Naive thymus-derived CD4-positive, alpha-beta T cell (primary cell): ENCODE measurements around the gene PRKACB. TPM values are rescaled to one million over a fixed set of nuclear protein-coding genes. Genes with fewer than 3 reads are reported as not detected.

Experiments
- ATAC-seq: fragments of 150-1000 bp; cut with Tn5 transposase; 2 replicates; pipeline ENCODE4 v1.10.0; 2021; ENCODE audit warnings: mild to moderate bottlenecking, moderate library complexity
- CTCF ChIA-PET: fragments of 350-600 bp; sonication (Branson Sonifier 250); formaldehyde crosslinking; loops from one replicate; lab custom pipeline; 2021; ENCODE audit warnings: antibody characterized with exemption; lab: Charles Lee
- POLR2A ChIA-PET: fragments of 350-600 bp; sonication (Branson Sonifier 250); formaldehyde crosslinking; loops from one replicate; lab custom pipeline; 2021; ENCODE audit warnings: antibody characterized with exemption, inconsistent platforms; lab: Charles Lee
- DNase-seq, 9 donors: peaks; one replicate each; pipeline versions ENCODE4 v3.0.0 to v3.0.0-alpha.2; 2020 to 2022; ENCODE audit warnings: mixed read lengths in 1 of 9
- H3K27ac ChIP-seq: one replicate; pipeline ENCODE4 v1.7.0; 2013; ENCODE audit warnings: mild to moderate bottlenecking, low read depth, low read length, moderate library complexity
- H3K27me3 ChIP-seq, 2 donors: one replicate each; pipeline ENCODE4 v1.7.0; 2013; ENCODE audit warnings: low read length in 2 of 2, mild to moderate bottlenecking in 2 of 2, moderate library complexity in 2 of 2; ENCODE audit not compliant: control insufficient read depth in 2 of 2, insufficient read depth in 2 of 2
- H3K36me3 ChIP-seq, 3 experiments: 1 replicate in 2 of 3; 2 replicates in 1 of 3; pipeline ENCODE4 v1.7.0; 2013; ENCODE audit warnings: low read length in 3 of 3, mild to moderate bottlenecking in 3 of 3, moderate library complexity in 1 of 3; ENCODE audit not compliant: insufficient read depth in 3 of 3, control insufficient read depth in 2 of 3
- H3K4me1 ChIP-seq, 2 donors: one replicate each; pipeline ENCODE4 v1.7.0; 2013; ENCODE audit warnings: low read length in 2 of 2, mild to moderate bottlenecking in 2 of 2, moderate library complexity in 1 of 2; ENCODE audit not compliant: control insufficient read depth in 2 of 2, insufficient read depth in 2 of 2
- H3K4me3 ChIP-seq: 2 replicates; pipeline ENCODE4 v1.7.0; 2013; ENCODE audit warnings: mild to moderate bottlenecking, low read length
- H3K9me3 ChIP-seq, 3 experiments: 1 replicate in 2 of 3; 2 replicates in 1 of 3; pipeline ENCODE4 v1.7.0; 2013; ENCODE audit warnings: low read length in 3 of 3; ENCODE audit not compliant: control insufficient read depth in 2 of 3
- H3K27ac Mint-ChIP-seq, 9 donors: one replicate each; pipeline ENCODE4 v1.8.0; 2020 to 2022; ENCODE audit warnings: mixed read lengths in 9 of 9, mild to moderate bottlenecking in 8 of 9, moderate library complexity in 5 of 9, inconsistent platforms in 2 of 9
- H3K27me3 Mint-ChIP-seq, 5 donors: one replicate each; pipeline ENCODE4 v1.8.0; 2021 to 2022; ENCODE audit warnings: mixed read lengths in 5 of 5, mild to moderate bottlenecking in 1 of 5
- H3K36me3 Mint-ChIP-seq, 5 donors: one replicate each; pipeline ENCODE4 v1.8.0; 2020 to 2022; ENCODE audit warnings: mixed read lengths in 5 of 5, mild to moderate bottlenecking in 3 of 5, inconsistent platforms in 1 of 5
- H3K4me1 Mint-ChIP-seq, 7 donors: one replicate each; pipeline ENCODE4 v1.8.0; 2020 to 2022; ENCODE audit warnings: mixed read lengths in 7 of 7, mild to moderate bottlenecking in 3 of 7, inconsistent platforms in 1 of 7
- H3K4me3 Mint-ChIP-seq, 10 donors: one replicate each; pipeline ENCODE4 v1.8.0; 2020 to 2022; ENCODE audit warnings: mild to moderate bottlenecking in 10 of 10, mixed read lengths in 10 of 10, moderate library complexity in 6 of 10, inconsistent platforms in 2 of 10
- H3K9me3 Mint-ChIP-seq, 11 donors: one replicate each; pipeline ENCODE4 v1.8.0; 2020 to 2022; ENCODE audit warnings: mixed read lengths in 11 of 11, mild to moderate bottlenecking in 4 of 11, inconsistent platforms in 1 of 11, moderate library complexity in 1 of 11
- intact Hi-C, 2 donors: fragments of 100-400 bp; cut with micrococcal nuclease; formaldehyde crosslinking; loops; one replicate each; pipeline ENCODE4 v1.15.1; 2023
- polyA plus RNA-seq, 2 donors: library from polyadenylated mRNA; unstranded; fragments of 300-500 nt; fragmentation: Illumina TruSeq; gene quantifications; one replicate each; pipeline ENCODE4 v1.2.3, GENCODE V29; 2021
- total RNA-seq, 6 experiments: library from RNA in 5 of 6; stranded (reverse) in 5 of 6; gene quantifications; 1 replicate in 5 of 6; 2 replicates in 1 of 6; pipeline ENCODE4 v1.2.3 and lab custom pipeline; 2021 to 2026

The PRKACB gene
- total and polyA plus RNA-seq, 7 experiments from 2014 or later: 71.1 to 176 (median 95.0) TPM

DNA sequence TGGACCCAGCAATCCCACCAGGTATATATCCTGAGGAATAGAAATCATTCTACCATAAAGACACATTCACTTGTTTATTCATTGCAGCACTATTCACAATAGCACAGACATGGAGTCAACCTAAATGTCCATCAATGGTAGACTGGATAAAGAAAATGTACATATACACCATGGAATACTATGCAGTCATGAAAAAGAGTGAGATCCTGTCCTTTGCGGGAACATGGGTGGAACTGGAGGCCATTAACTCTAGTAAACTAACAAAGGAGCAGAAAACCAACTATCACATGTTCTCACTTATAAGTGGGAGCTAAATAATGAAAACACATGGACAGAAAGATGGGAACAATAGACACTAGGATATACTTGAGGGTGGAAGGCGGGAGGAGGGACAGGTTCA is 36.1 kb upstream of the PRKACB start:
- ChIA-PET POLR2A (no interaction called here), CTCF (no interaction called here)
- Histone ChIP-seq H3K27me3 (no peaks in the 10 kb centered on the region), H3K4me1 (no peaks in the 10 kb centered on the region), H3K4me3 (no peak overlapping the region), H3K9me3 (no peaks in the 10 kb centered on the region), H3K36me3 (no peaks in the 10 kb centered on the region), H3K27ac (no peak overlapping the region)
- Mint-ChIP-seq H3K36me3 (peaks cover 0 to 13% (median 6%) of the 10 kb centered on the region in 5 donors), H3K4me1 (peaks cover 0 to 6% (median 0%) of the 10 kb centered on the region in 7 donors), H3K27ac (no peak overlapping the region), H3K27me3 (no peaks in the 10 kb centered on the region), H3K4me3 (no peak overlapping the region), H3K9me3 (peaks cover 0 to 17% (median 5%) of the 10 kb centered on the region in 11 donors)
- ATAC-seq (no peak), DNase-seq (no peak)
- intact Hi-C loops: no loop called here

DNA sequence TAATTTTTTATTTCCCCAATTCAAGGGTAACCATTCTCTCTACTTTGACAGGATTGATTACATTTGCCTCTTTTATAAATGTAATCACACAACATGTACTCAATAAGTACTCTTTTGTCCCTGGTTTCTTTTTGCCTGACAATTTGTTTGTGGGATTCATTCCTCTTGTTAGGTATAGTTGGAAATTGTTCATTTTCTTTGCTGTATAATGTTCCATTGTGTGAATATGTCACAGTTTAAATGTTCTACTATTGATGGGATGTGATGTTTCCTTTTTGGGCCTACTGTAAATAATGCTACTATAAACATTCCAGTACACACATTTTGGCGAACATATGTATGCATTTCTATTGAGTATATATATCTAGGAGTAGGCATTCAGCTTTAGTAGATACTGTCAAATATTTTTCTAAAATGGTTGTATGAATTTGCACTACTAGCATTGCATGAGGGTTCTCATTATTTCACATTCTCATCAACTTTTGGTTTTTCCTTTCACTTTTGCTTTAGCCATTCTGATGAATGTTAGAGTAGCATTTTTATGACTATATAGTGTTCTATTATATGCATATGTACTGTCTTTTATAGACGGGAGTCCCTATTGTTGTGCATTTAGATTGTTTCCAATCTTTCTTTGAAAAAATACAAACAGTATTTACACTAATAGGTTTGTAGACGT is 35.0 kb upstream of the PRKACB start:
- intact Hi-C loops: no loop called here
- no peaks in the 10 kb centered on the region for H3K9me3 ChIP-seq
- no peaks in the 10 kb centered on the region for H3K36me3 ChIP-seq
- ATAC-seq (no peak), DNase-seq (no peak)
- H3K27me3 Mint-ChIP-seq: no peaks in the 10 kb centered on the region
- no peak overlapping the region for H3K4me3 ChIP-seq
- H3K4me1 Mint-ChIP-seq: peaks cover 0 to 2% (median 0%) of the 10 kb centered on the region in 7 donors
- H3K4me1 ChIP-seq: no peaks in the 10 kb centered on the region
- H3K27ac ChIP-seq: no peak overlapping the region
- CTCF ChIA-PET: no interaction called here
- no peak overlapping the region for H3K27ac Mint-ChIP-seq
- H3K36me3 Mint-ChIP-seq: peaks cover 0 to 13% (median 6%) of the 10 kb centered on the region in 5 donors
- no peaks in the 10 kb centered on the region for H3K27me3 ChIP-seq
- peaks cover 0 to 17% (median 5%) of the 10 kb centered on the region in 11 donors for H3K9me3 Mint-ChIP-seq
- POLR2A ChIA-PET: no interaction called here
- H3K4me3 Mint-ChIP-seq: no peak overlapping the region

GRCh38 chr1:84110629-84111028 is 33.4 kb upstream of the PRKACB start:
- H3K27ac ChIP-seq: no peak overlapping the region
- no peak overlapping the region for H3K4me3 Mint-ChIP-seq
- H3K27ac Mint-ChIP-seq: no peak overlapping the region
- H3K4me3 ChIP-seq: no peak overlapping the region
- ChIA-PET CTCF (no interaction called here), POLR2A (no interaction called here)
- H3K9me3 Mint-ChIP-seq: peaks cover 0 to 17% (median 5%) of the 10 kb centered on the region in 11 donors
- intact Hi-C loops: no loop called here
- no peaks in the 10 kb centered on the region for H3K36me3 ChIP-seq
- H3K36me3 Mint-ChIP-seq: peaks cover 0 to 13% (median 6%) of the 10 kb centered on the region in 5 donors
- H3K27me3 ChIP-seq: no peaks in the 10 kb centered on the region
- no peaks in the 10 kb centered on the region for H3K27me3 Mint-ChIP-seq
- H3K9me3 ChIP-seq: no peaks in the 10 kb centered on the region
- H3K4me1 Mint-ChIP-seq: peaks cover 0 to 2% (median 0%) of the 10 kb centered on the region in 7 donors
- ATAC-seq (no peak), DNase-seq (no peak)
- no peaks in the 10 kb centered on the region for H3K4me1 ChIP-seq

DNA sequence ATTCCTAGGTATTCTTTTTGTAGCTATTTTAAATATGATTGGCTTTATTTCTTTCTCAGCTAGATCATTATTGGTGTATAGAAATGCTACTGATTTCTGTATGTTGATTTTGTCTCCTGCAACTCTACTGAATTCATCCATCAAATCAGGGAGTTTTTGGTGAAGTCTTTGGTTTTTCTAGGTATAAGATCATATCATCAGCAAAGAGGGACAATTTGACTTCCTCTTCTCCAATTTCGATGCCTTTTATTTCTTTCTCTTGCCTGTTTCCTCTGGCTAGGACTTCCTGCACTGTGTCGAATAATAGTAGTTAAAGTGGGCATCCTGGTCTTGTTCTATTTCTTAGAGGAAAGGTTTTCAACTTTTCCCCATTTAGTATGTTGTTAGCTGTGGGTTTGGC is 27.5 kb upstream of the PRKACB start:
- ATAC-seq (no peak), DNase-seq (no peak)
- no peaks in the 10 kb centered on the region for H3K36me3 Mint-ChIP-seq
- no peak overlapping the region for H3K27ac Mint-ChIP-seq
- Histone ChIP-seq H3K27ac (no peak overlapping the region), H3K9me3 (no peaks in the 10 kb centered on the region), H3K4me1 (no peaks in the 10 kb centered on the region), H3K27me3 (no peaks in the 10 kb centered on the region), H3K4me3 (no peak overlapping the region), H3K36me3 (no peaks in the 10 kb centered on the region)
- ChIA-PET POLR2A (interaction anchor here (0.6 kb wide), 1 partner anchor 600 kb away, joined by 4 read pairs; no protein-coding TSS in a partner anchor), CTCF (interaction anchor here (1.2 to 1.6 kb wide), 3 partner anchors 185 to 637 kb away, joined by 3 to 4 read pairs (median 4); no protein-coding TSS in a partner anchor)
- H3K4me1 Mint-ChIP-seq: peaks cover 0 to 16% (median 13%) of the 10 kb centered on the region in 7 donors
- peaks cover 0 to 8% (median 0%) of the 10 kb centered on the region in 5 donors for H3K27me3 Mint-ChIP-seq
- no peaks in the 10 kb centered on the region for H3K9me3 Mint-ChIP-seq
- no peak overlapping the region for H3K4me3 Mint-ChIP-seq
- intact Hi-C loops: no loop called here

GRCh38 chr1:84117868-84118267 is 26.2 kb upstream of the PRKACB start:
- no peak for ATAC-seq
- no peaks in the 10 kb centered on the region for H3K27me3 ChIP-seq
- no peak overlapping the region for H3K27ac ChIP-seq
- H3K4me1 ChIP-seq: no peaks in the 10 kb centered on the region
- ChIA-PET POLR2A (no interaction called here), CTCF (no interaction called here)
- Mint-ChIP-seq H3K4me1 (peaks cover 0 to 16% (median 13%) of the 10 kb centered on the region in 7 donors), H3K9me3 (no peaks in the 10 kb centered on the region), H3K36me3 (no peaks in the 10 kb centered on the region), H3K27me3 (peaks cover 0 to 8% (median 0%) of the 10 kb centered on the region in 5 donors), H3K27ac (no peak overlapping the region), H3K4me3 (no peak overlapping the region)
- DNase-seq: no peak
- H3K36me3 ChIP-seq: no peaks in the 10 kb centered on the region
- H3K9me3 ChIP-seq: no peaks in the 10 kb centered on the region
- H3K4me3 ChIP-seq: no peak overlapping the region
- intact Hi-C loops: no loop called here

DNA sequence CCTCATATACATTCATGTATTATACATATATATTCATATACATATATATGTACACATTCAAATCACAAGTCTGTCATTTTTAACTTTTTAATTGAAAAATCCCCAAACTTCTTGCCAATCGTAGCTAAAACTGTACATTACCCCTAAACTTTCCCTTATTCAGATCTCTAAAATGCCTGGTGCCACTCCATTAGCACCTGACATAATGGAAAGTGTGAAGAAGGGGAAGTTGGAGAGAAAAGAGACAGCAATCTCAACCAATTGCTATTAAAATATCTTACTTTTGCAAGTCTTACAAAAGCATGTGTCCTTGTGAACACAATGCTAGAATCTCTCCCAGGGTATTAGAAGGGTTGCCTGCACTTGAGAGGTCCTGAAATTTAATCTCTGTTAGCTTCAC is 22.7 kb upstream of the PRKACB start:
- Mint-ChIP-seq H3K9me3 (no peaks in the 10 kb centered on the region), H3K4me1 (peaks cover 0 to 12% (median 10%) of the 10 kb centered on the region in 7 donors), H3K27ac (no peak overlapping the region), H3K36me3 (no peaks in the 10 kb centered on the region), H3K4me3 (no peak overlapping the region), H3K27me3 (peaks cover 0 to 12% (median 0%) of the 10 kb centered on the region in 5 donors)
- ChIA-PET POLR2A (no interaction called here), CTCF (interaction anchor here (0.6 to 1.1 kb wide), 2 partner anchors 41 to 190 kb away, joined by 3 to 4 read pairs; no protein-coding TSS in a partner anchor)
- no peak for ATAC-seq
- Histone ChIP-seq H3K4me3 (no peak overlapping the region), H3K27me3 (no peaks in the 10 kb centered on the region), H3K4me1 (no peaks in the 10 kb centered on the region), H3K27ac (no peak overlapping the region), H3K9me3 (no peaks in the 10 kb centered on the region), H3K36me3 (no peaks in the 10 kb centered on the region)
- intact Hi-C loops: loop anchor here (5.0 to 10.0 kb wide), 4 partner anchors 44 to 1347 kb away; partner anchors contain the start of gene TTLL7 (in 1 of the 2)
- no peak for DNase-seq
